Choroid plexus epithelial cell (primary cell): ENCODE data around the gene TIMM10.

Source experiments
- DNase-seq: peaks from one replicate; pipeline ENCODE4 v3.0.0-alpha.2; 2010; ENCODE audit warnings: low read depth
- H3K4me3 ChIP-seq: 2 replicates; pipeline ENCODE4 v1.5.1; 2011; ENCODE audit warnings: low read depth, mild to moderate bottlenecking, control low read depth, low read length, moderate library complexity
- TF ChIP-seq, protein P1 (sequence below): conservative IDR thresholded peaks from 2 replicates; pipeline ENCODE4 v1.5.1; 2011; ENCODE audit warnings: low read depth, mild to moderate bottlenecking, control low read depth, inconsistent platforms, low read length, moderate library complexity

Gene TIMM10

DNA sequence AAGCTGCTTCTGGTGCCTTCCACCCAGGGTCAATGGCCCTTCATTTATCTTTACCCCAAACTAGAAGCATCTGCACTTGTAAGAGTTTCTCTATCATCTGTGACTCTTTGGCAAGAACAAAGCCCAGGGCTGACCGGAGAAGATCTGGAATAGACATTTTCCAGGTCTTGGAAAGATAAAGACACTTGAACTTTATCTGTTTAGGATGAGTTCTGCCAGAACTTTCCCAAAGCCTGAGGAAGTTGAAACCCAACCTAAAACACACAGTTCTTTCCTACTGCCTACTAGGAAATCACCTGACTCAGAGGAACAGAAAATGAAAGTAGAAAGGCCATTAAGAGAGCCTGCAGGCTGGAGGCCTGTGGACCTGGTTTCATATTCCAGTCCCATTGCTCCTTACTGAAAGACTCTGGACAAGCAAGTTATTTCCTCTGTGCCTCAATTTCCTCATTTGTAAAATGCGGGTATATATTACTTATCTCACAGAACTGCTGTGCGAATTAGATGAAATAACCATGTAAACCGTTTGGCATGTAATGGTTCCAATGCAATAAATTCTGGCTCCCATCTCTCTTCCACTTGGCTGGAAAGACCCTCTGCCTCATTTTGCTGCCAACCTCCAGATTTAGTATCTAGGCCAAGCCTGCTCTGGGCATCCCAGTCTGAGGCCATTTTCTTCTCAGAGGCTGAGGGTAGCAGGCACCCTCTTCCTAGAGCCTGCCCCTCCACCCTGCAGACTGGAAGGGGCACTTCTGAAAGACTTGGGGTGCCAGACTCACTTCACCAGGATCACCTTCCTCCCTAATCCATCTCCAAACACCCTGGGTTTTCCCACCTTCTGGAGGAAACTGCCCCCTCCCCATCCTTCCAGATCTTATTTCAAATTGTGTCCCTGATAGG is 35.7 kb upstream of the TIMM10 start:
- H3K4me3 ChIP-seq, result peak overlapping the region; percentile 88
- TF ChIP-seq, protein P1, sequence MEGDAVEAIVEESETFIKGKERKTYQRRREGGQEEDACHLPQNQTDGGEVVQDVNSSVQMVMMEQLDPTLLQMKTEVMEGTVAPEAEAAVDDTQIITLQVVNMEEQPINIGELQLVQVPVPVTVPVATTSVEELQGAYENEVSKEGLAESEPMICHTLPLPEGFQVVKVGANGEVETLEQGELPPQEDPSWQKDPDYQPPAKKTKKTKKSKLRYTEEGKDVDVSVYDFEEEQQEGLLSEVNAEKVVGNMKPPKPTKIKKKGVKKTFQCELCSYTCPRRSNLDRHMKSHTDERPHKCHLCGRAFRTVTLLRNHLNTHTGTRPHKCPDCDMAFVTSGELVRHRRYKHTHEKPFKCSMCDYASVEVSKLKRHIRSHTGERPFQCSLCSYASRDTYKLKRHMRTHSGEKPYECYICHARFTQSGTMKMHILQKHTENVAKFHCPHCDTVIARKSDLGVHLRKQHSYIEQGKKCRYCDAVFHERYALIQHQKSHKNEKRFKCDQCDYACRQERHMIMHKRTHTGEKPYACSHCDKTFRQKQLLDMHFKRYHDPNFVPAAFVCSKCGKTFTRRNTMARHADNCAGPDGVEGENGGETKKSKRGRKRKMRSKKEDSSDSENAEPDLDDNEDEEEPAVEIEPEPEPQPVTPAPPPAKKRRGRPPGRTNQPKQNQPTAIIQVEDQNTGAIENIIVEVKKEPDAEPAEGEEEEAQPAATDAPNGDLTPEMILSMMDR, result no peak
- DNase-seq, result peak; percentile 79

DNA sequence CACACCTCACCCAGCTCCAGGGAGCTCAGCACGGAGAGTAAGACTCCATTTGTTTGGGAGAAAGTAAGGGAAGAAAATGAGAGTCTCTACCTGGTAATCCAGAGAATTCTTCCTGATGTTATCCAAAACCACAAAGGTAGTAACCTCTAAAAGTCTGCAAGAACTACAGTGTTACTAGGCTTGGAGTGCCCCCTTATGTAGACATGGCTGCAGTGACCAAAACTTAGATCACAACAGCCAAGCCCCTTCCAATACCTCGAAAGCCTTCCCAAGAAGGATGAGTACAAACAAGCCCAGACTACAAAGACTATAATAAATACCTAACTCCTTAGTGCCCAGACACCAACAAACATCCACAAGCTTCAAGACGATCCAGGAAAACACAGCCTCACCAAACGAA is 32.0 kb upstream of the TIMM10 start:
- H3K4me3 ChIP-seq, result no peak overlapping the region
- no peak for DNase-seq
- TF ChIP-seq, protein P1, result no peak

DNA sequence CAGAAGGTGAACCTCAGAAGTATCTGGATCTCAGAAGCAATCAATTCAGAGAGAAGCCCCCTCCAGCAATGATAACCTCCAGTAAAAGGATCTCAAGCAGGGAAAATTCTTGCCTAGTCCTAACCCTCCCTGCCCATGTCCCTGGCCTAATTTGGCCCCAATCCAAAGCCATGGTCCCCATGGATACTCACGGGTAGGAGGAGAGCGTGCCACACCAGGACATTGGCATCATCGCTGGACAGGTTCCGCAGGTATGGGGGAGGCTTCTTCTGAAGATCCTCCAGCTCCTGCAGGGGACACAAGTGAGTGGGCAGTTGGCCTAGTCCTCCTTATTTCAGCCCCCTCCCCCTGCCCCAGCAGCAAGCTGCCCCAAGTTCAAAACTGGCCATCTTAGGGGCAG is 29.6 kb upstream of the TIMM10 start:
- no peak overlapping the region for H3K4me3 ChIP-seq
- TF ChIP-seq, protein P1, result no peak
- no peak for DNase-seq

DNA sequence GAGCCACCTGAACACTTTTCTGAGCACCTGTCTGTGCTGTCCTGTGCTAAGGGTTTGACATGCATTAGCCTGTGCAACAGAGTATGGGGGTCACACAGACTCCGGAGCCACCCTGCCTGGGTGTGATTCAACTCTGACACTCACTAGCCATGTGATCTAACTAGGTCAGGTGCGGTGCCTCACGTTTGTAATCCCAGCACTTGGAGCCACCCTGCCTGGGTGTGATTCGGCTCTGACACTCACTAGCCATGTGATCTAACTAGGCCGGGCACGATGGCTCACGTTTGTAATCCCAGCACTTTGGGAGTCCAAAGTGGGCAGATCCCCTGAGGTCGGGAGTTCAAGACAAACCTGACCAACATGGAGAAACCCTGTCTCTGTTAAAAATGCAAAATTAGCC is 25.5 kb upstream of the TIMM10 start:
- DNase-seq, result no peak

DNA sequence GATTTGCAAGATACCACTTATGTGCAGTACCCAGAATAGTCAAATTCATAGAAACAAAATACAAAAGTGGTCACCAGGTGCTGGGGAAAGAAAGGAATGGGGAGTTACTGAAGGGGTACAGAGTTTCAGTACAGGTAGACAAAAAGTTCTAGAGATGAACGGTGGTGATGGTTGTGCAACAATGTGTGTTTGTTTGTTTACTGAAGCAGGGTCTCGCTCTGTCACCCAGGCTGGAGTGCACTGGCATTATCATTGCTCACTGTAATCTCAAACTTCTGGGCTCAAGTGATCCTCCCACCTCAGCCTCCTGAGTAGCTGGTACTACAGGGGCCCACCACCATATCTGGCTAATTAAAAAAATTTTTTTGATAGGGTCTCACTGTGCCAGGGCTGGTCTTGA is 24.8 kb upstream of the TIMM10 start:
- no peak for DNase-seq
- TF ChIP-seq, protein P1, result no peak
- no peak overlapping the region for H3K4me3 ChIP-seq

More for the DNA sequence above, 25.5 kb upstream of the TIMM10 start:
- H3K4me3 ChIP-seq, result no peak overlapping the region
- TF ChIP-seq, protein P1, result no peak

DNA sequence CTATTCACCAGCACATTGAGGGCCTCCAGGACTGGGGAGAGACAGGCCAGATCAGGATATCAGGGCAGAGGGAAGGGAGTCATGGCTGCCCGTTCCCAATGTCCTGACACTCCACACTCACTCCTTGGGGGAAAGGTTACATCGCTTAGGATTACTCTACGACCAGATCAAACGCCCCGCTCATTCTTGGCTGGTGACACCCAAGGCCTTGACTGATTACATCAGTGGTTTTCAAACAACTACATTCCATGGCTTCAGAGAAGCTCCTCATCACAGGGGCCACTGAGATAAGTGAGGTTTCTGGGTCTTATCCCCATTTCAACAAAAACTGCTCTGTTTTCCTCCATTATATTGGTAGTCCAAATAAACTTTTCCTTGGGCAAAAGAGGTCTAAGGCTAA is 21.9 kb upstream of the TIMM10 start:
- H3K4me3 ChIP-seq, result no peak overlapping the region
- TF ChIP-seq, protein P1, result no peak

DNA sequence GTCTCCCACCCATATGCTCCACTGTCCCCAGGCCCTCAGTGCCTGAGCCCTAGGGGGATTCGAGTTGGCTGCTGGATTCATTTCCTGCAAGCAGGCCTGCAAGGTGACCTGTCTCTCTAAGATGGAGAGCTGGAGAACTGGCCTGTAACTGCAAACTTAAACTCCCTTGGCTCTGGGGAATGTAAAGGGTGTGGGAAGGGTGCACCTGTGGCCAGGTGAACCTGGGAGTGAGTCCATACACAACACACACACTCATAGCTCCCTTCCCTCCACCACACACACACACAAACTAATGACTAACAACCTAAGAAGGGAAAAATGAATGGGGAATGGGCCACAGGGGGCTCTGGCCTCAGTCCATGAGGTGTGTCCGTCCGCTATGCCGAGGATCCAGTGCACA is 21.4 kb upstream of the TIMM10 start:
- no peak for DNase-seq
- H3K4me3 ChIP-seq, result no peak overlapping the region
- TF ChIP-seq, protein P1, result no peak

More for the DNA sequence above, 21.9 kb upstream of the TIMM10 start:
- no peak for DNase-seq
